PFSK-1 (cell line): ENCODE results near the gene RNF19B.
A peak's percentile ranks its signal among the peaks of the same experiment; 100 is the strongest.

Experiments used
- FOXP2 ChIP-seq: optimal IDR thresholded peaks from 2 replicates; pipeline ENCODE3; 2011; ENCODE audit warnings: borderline replicate concordance, control low read depth, inconsistent platforms; ENCODE audit not compliant: insufficient read depth; ENCODE audit errors: extremely low read length, extremely low read depth
- POLR2AphosphoS5 ChIP-seq: IDR thresholded peaks from 2 replicates; pipeline ENCODE4 v1.6.1; 2012; ENCODE audit warnings: low read depth, mild to moderate bottlenecking, control low read depth, low read length, moderate library complexity
- REST ChIP-seq, 2 experiments: IDR thresholded peaks; 2 replicates each; pipeline versions ENCODE4 v1.6.1 to v1.8.0; 2011 to 2012; ENCODE audit warnings: low read depth in 2 of 2, low read length in 2 of 2, control low read depth in 1 of 2, inconsistent platforms in 1 of 2, mild to moderate bottlenecking in 1 of 2, moderate library complexity in 1 of 2; ENCODE audit not compliant: insufficient read depth in 1 of 2
- SIN3A ChIP-seq: IDR thresholded peaks from 2 replicates; pipeline ENCODE4 v1.6.1; 2012; ENCODE audit warnings: mild to moderate bottlenecking, low read length, moderate library complexity, borderline replicate concordance; ENCODE audit not compliant: insufficient read depth
- TAF1 ChIP-seq: IDR thresholded peaks from 2 replicates; pipeline ENCODE4 v1.6.1; 2012; ENCODE audit warnings: low read length, control low read depth, borderline replicate concordance; ENCODE audit not compliant: insufficient read depth

Gene RNF19B

GRCh38 chr1:32933742-32934322 lies 30.8 kb downstream of the RNF19B start:
- no peak for TF ChIP-seq POLR2AphosphoS5
- TF ChIP-seq REST (IDR thresholded peaks at IDR 0.05; ENCODE audit: insufficient read depth in 1 of 2, low read depth in 2 of 2, low read length in 2 of 2), result peak in 1 of 2 experiments; percentile 55; a peak in 1 of 4 replicates
- TF ChIP-seq TAF1, result no peak
- TF ChIP-seq SIN3A, result peak; percentile 92; the same call in 1 of the 2 replicates
- TF ChIP-seq FOXP2, result no peak

- TF ChIP-seq POLR2AphosphoS5 (no peak), SIN3A (no peak), REST (IDR thresholded peaks at IDR 0.05; ENCODE audit: insufficient read depth in 1 of 2, low read depth in 2 of 2, low read length in 2 of 2) (no peak), TAF1 (no peak), FOXP2 (no peak)
Measured at GRCh38 chr1:32931760-32932159, 32.8 kb downstream of the RNF19B start.

GRCh38 chr1:32929366-32929765 lies 35.2 kb downstream of the RNF19B start:
- TF ChIP-seq FOXP2, result no peak
- TF ChIP-seq TAF1, result no peak
- no peak for TF ChIP-seq SIN3A
- TF ChIP-seq REST (IDR thresholded peaks at IDR 0.05; ENCODE audit: insufficient read depth in 1 of 2, low read depth in 2 of 2, low read length in 2 of 2), result no peak
- TF ChIP-seq POLR2AphosphoS5, result no peak

GRCh38 chr1:32928715-32929114 lies 35.9 kb downstream of the RNF19B start:
- TF ChIP-seq SIN3A, result no peak
- no peak for TF ChIP-seq FOXP2
- TF ChIP-seq TAF1, result no peak
- TF ChIP-seq REST (IDR thresholded peaks at IDR 0.05; ENCODE audit: insufficient read depth in 1 of 2, low read depth in 2 of 2, low read length in 2 of 2), result no peak
- TF ChIP-seq POLR2AphosphoS5, result no peak
